Hepatocyte (in vitro differentiated cells): Measurements from ENCODE around the gene ENG. TPM values are rescaled to one million over a fixed set of nuclear protein-coding genes. Genes with fewer than 3 reads are reported as not detected.

Experiments used
- DNase-seq: peaks from one replicate; pipeline ENCODE4 v3.0.0-alpha.2; 2016; ENCODE audit warnings: low spot score
- H2AFZ ChIP-seq: fragments of 200-600 bp; sonication (generic); 2 replicates; pipeline ENCODE4 v1.6.0; 2016; ENCODE audit warnings: antibody characterized with exemption, mild to moderate bottlenecking
- H3K27ac ChIP-seq: fragments of 200-600 bp; sonication (generic); 2 replicates; pipeline ENCODE4 v1.5.1; 2016; ENCODE audit warnings: mild to moderate bottlenecking
- H3K27me3 ChIP-seq: fragments of 200-600 bp; sonication (generic); 2 replicates; pipeline ENCODE4 v1.6.1; 2016
- H3K36me3 ChIP-seq: fragments of 200-600 bp; sonication (generic); replicated peaks from 2 replicates; pipeline ENCODE4 v1.5.1; 2016; ENCODE audit warnings: low read depth; ENCODE audit not compliant: insufficient read depth
- H3K4me1 ChIP-seq: fragments of 200-600 bp; sonication (generic); 2 replicates; pipeline ENCODE4 v1.5.1; 2016; ENCODE audit warnings: mild to moderate bottlenecking, moderate library complexity; ENCODE audit not compliant: insufficient read depth
- H3K4me2 ChIP-seq: fragments of 200-600 bp; sonication (generic); 2 replicates; pipeline ENCODE4 v1.6.0; 2016
- H3K4me3 ChIP-seq: fragments of 200-600 bp; sonication (generic); 2 replicates; pipeline ENCODE4 v1.5.1; 2016; ENCODE audit warnings: mild to moderate bottlenecking
- H3K79me2 ChIP-seq: fragments of 200-600 bp; sonication (generic); 2 replicates; pipeline ENCODE4 v1.6.0; 2017; ENCODE audit warnings: mild to moderate bottlenecking
- H3K9me2 ChIP-seq: fragments of 200-600 bp; sonication (generic); replicated peaks from 2 replicates; pipeline ENCODE4 v1.6.0; 2017; ENCODE audit warnings: mild to moderate bottlenecking; ENCODE audit not compliant: insufficient read depth
- H3K9me3 ChIP-seq: fragments of 200-600 bp; sonication (generic); 2 replicates; pipeline ENCODE4 v1.5.1; 2016; ENCODE audit warnings: low read depth, mild to moderate bottlenecking
- H4K20me1 ChIP-seq: fragments of 200-600 bp; sonication (generic); 2 replicates; pipeline ENCODE4 v1.6.0; 2016; ENCODE audit warnings: mild to moderate bottlenecking; ENCODE audit not compliant: insufficient read depth, poor library complexity, severe bottlenecking
- CTCF ChIP-seq: fragments of 200-600 bp; sonication (generic); IDR thresholded peaks from 2 replicates; pipeline ENCODE4 v1.5.1; 2016; ENCODE audit warnings: antibody characterized with exemption, mild to moderate bottlenecking; ENCODE audit not compliant: poor library complexity
- EZH2 ChIP-seq: fragments of 200-600 bp; sonication (generic); IDR thresholded peaks from 2 replicates; pipeline ENCODE4 v1.6.1; 2016; ENCODE audit warnings: antibody characterized with exemption, mild to moderate bottlenecking, borderline replicate concordance
- EZH2phosphoT487 ChIP-seq: fragments of 200-600 bp; sonication (generic); IDR thresholded peaks from one replicate; pipeline ENCODE4 v1.6.1; 2018; ENCODE audit warnings: antibody characterized with exemption, mild to moderate bottlenecking, low read depth, moderate library complexity; ENCODE audit not compliant: unreplicated experiment, severe bottlenecking
- WGBS: methylation state at CpG from one replicate; pipeline ENCODE4 v1.1.6; 2016; ENCODE audit warnings: low lambda C conversion rate; ENCODE audit errors: missing lambda C conversion rate; 5-methylcytosine and 5-hydroxymethylcytosine counted together
- polyA plus RNA-seq: library from polyadenylated mRNA; unstranded; fragments of >200 nt; fragmentation: Nextera tagmentation; extraction: Ambion mirVana; gene quantifications from 2 replicates; pipeline ENCODE4 v1.2.1, GENCODE V29; 2016
- total RNA-seq: library from RNA; depleted of rRNA; stranded (reverse); fragments of >200 nt; gene quantifications from 2 replicates; pipeline ENCODE4 v1.2.3, GENCODE V29; 2014

ENG gene
- total and polyA plus RNA-seq, 2 experiments from 2014 or later = 6.8 to 21.2 TPM

- H3K27me3 ChIP-seq = no peaks in the 10 kb centered on the region
- TF ChIP-seq EZH2 = no peak
- TF ChIP-seq EZH2phosphoT487 = no peak
- no peak for TF ChIP-seq CTCF
- no peaks in the 10 kb centered on the region for H3K79me2 ChIP-seq
- 5% methylated on average over 26 of the region's 34 CpGs for WGBS
- peaks cover 9% of the 10 kb centered on the region for H3K4me1 ChIP-seq
- peak overlapping the region; percentile 47 for H2AFZ ChIP-seq
- peak overlapping the region; percentile 43 for H3K27ac ChIP-seq
- peak overlapping the region; percentile 80 for H3K4me2 ChIP-seq
- no peaks in the 10 kb centered on the region for H3K36me3 ChIP-seq
- no peak overlapping the region for H3K4me3 ChIP-seq
- DNase-seq = peak; percentile 92
- H4K20me1 ChIP-seq = no peaks in the 10 kb centered on the region
- no peaks in the 10 kb centered on the region for H3K9me3 ChIP-seq
- H3K9me2 ChIP-seq = no peaks in the 10 kb centered on the region
These were observed 26.0 kb downstream of the ENG start for GRCh38 chr9:127828262-127829031.

GRCh38 chr9:127826253-127826913 lies 28.1 kb downstream of the ENG start:
- H3K9me2 ChIP-seq = no peaks in the 10 kb centered on the region
- H3K36me3 ChIP-seq = no peaks in the 10 kb centered on the region
- no peaks in the 10 kb centered on the region for H3K9me3 ChIP-seq
- 81% methylated on average over 6 of the region's 7 CpGs for WGBS
- peaks cover 9% of the 10 kb centered on the region for H3K4me1 ChIP-seq
- no peaks in the 10 kb centered on the region for H4K20me1 ChIP-seq
- no peak overlapping the region for H2AFZ ChIP-seq
- no peak overlapping the region for H3K4me3 ChIP-seq
- H3K27me3 ChIP-seq = no peaks in the 10 kb centered on the region
- no peak for TF ChIP-seq EZH2
- no peak for TF ChIP-seq CTCF
- no peak for TF ChIP-seq EZH2phosphoT487
- no peaks in the 10 kb centered on the region for H3K79me2 ChIP-seq
- H3K27ac ChIP-seq = no peak overlapping the region
- peak overlapping the region; percentile 51 for H3K4me2 ChIP-seq
- no peak for DNase-seq

- Histone ChIP-seq H3K4me1 (peaks cover 9% of the 10 kb centered on the region), H2AFZ (no peak overlapping the region), H3K4me3 (no peak overlapping the region), H3K36me3 (no peaks in the 10 kb centered on the region), H3K9me2 (no peaks in the 10 kb centered on the region), H4K20me1 (no peaks in the 10 kb centered on the region), H3K27me3 (no peaks in the 10 kb centered on the region), H3K9me3 (no peaks in the 10 kb centered on the region), H3K79me2 (no peaks in the 10 kb centered on the region), H3K4me2 (peak overlapping the region; percentile 51), H3K27ac (no peak overlapping the region)
- TF ChIP-seq CTCF (peak; percentile 43), EZH2 (no peak), EZH2phosphoT487 (no peak)
- WGBS = 31% methylated on average over 36 of the region's 42 CpGs
- peak; percentile 80 for DNase-seq
These were observed 29.0 kb downstream of the ENG start for GRCh38 chr9:127825319-127826051.
